ENCODE results near the gene LINS1.

LINS1 gene

GRCh38 chr15:100544946-100545345 lies 57.0 kb downstream of the LINS1 start:
- no peak for DNase-seq

DNA sequence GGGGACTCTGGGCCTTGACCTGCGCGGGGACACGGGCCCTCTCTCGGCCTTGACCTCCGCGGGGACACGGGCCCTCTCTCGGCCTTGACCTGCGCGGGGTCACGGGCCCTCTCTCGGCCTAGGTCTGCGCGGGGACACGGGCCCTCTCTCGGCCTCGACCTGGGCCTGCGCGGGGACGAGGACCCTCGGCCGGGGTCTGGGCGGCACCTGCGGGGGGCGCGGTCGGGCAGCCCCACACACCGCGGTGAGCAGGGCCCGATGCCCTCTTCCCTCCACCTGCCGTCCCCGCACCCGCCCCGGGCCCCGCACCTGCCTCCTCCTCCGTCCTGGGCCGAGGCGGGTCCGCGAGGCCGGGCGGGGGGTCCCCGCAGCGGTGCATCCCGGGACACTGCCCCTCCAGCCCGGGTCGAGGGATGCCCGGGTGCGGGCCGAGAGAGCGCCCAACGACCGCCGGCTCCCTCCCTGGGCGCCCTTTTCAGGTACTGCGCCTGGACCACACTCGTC lies 57.6 kb downstream of the LINS1 start:
- no peak for DNase-seq

- DNase-seq: no peak
Observed at GRCh38 chr15:100542290-100542689, 59.7 kb downstream of the LINS1 start.

GRCh38 chr15:100537331-100537730 lies 64.7 kb downstream of the LINS1 start:
- peak; percentile 51 for DNase-seq

DNA sequence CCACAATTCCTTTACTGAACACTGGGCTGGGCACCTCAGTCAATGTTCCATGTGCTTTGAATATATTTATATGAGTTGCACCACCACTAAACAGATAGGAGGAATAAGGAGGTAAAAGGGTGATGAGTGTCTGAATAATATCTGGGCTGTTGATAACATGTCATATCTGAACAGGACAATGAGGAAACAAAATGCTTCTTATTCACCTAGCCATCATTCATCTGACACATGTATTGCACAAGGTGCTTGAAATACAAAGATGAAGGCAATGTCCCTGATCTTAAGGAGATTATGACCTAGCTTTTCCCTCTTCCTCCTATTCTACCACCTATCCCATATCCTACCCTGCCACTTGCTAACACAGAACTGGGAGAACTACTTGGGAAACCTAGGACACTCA lies 65.3 kb downstream of the LINS1 start:
- no peak for DNase-seq

DNA sequence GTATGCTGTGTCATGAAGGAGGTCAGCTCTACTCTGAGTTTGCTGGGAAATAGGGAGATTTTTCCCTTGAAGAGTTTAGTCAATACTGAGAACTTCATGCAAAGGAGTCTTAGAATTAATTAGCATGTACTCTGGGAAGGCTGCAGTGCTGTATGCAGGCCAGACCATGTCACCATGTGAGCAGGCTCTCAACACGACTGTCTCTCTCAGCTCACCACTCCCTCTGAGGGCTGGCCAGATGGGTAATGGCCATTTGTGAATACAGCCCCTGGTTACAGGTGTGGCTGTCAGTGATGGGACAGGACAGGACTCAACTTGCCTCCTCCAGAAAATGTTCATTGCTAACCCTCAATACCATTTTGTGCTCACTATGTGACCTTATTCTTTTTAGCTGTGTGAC lies 68.1 kb downstream of the LINS1 start:
- no peak for DNase-seq

DNA sequence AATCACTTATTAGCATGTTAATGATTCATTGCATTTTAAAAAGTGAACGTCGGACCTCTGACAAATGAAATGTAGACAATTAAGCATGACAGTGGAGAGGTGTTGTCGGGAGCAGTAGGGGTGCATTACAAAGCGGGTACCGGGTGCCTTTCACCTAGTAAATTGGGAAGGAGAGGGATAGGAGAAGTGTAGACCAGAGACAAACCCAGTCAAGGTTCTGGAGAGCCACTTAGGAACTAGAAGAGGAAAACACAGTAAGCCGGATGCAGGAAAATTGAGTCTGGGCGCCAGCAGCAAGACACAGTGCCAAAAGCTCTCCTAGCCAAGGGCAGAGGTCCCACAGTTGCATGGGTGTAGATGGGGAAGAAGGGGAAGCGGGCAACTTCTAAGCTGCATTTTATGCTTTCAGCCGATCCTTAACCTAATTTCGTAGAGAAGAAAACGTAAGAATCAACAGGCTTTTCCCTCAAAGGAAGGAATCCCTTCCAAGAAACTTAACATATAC lies 70.1 kb downstream of the LINS1 start:
- DNase-seq: no peak

DNA sequence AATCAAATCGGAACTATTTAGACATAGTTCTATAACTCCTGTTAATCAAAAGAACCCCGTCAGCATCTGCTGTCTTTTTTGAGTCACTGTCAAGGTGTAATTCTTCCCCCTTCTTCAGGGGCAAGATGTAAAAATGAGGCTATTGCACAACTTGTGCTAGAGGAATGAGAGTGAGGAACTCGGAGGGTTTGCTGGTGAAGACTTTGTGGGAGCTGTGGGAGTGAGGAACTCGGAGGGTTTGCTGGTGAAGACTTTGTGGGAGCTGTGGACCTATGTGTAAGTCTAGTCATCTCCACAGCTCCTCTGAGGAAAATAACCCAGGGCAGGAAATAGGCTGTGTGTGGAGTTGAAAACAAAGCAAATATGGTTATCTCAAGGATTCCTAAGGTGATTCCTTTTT lies 70.8 kb downstream of the LINS1 start:
- no peak for DNase-seq

GRCh38 chr15:100529556-100529955 lies 72.4 kb downstream of the LINS1 start:
- DNase-seq: no peak

DNA sequence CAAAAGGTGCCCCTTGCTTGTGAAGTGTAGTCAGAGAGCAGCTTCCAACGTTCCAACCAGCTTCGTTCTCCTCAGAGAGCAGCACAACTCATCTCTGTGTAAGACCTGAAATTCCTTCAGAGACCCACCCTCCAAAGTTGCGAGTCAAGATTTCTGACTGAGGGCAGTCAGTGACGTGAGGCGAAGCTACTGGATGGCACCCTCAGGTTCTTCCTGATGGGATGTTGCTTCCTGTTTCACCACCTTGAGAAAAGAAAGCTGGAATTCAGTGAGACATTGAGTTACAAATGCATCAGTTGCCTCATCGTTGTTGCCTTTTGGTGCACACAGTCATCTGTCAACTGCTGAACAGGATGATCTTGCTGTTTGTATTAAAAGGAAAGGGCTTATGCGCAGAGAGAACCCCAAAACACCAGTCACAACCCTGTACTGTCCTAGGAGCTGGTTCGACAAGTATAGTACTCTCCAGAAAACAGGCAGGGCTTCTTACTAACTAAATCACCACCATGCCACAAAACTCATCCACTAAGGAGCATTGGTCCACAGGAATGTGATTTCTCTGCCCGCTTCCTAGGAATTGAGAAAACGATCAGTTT lies 73.1 kb downstream of the LINS1 start, which contains the start of gene CERS3:
TSS of gene CERS3 (minus strand) at position 118 of the 596 bp plus-strand sequence. CDS start 27,101 bp downstream, outside the sequence.
- DNase-seq: no peak

DNA sequence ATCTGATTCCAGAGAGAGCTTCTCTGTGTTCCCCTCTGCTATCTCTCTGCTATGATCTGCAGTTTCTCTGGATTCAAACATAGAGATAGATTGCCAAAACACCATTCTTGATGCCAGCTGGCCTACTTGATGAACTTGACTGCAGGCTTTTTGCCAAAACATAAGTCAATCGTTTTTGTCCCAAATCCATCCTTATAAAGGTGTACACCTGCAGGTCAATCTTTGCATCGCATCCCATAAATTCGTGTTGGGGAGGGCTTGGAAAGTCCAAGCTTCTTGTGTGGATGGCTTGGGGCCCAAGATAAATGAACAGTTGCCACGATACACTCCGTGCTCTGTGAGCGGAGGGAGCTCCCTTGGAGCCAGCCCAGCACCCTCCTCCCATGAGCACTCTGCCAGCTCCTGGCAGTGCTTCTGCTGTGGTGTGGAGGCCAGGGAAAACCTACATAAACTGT lies 75.9 kb downstream of the LINS1 start:
- no peak for DNase-seq

DNA sequence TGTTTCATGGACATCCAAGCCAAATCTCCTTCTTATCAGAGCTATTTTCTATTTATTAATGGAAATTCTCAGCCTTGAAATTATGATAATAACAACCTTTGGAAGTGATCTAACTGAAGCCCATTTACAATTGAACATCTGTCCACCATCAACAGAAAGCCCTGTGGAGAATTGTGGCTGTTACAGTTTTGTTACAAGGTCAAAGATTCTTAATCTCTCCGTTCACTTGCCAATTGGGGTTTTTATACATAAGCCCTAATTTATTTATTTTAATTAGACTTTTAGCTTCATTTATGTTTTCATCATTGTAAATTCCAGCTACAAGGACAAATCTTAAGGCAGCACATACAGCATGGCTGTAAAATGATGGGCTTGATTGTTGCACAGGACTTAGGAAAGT lies 76.5 kb downstream of the LINS1 start:
- no peak for DNase-seq

GRCh38 chr15:100524326-100524725 lies 77.7 kb downstream of the LINS1 start:
- no peak for DNase-seq

GRCh38 chr15:100521907-100522306 lies 80.1 kb downstream of the LINS1 start:
- DNase-seq: no peak

GRCh38 chr15:100520132-100520921 lies 81.7 kb downstream of the LINS1 start:
- peak; percentile 19 for DNase-seq

DNA sequence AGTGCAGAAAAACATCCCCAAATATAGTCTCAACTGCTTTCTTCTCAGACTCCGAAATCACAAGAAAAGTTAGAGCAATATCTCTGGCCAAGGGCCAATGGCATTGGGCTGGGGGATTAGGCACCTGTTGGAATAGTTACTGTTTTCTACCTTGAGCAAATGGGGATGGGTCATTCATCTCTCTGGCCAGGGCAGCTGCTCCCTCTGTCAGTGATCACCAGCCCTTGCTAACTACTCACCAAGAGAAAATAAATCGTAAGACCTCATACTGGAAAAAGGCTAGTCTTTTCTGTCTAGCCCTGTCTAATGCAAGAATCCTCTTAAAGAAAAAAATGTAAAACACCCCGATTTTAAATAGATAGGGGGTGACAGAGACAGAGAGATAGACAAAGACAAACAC lies 84.1 kb downstream of the LINS1 start:
- DNase-seq: no peak

Data from CD4-positive, alpha-beta T cell treated with Interleukin-15 for 1 hour (primary cell).